Duodenal mucosa (tissue), 2 donors: ENCODE measurements around the gene FOXB2.

Experiments used
- H3K27ac ChIP-seq: one replicate; pipeline ENCODE4 v1.7.0; 2013; ENCODE audit warnings: low read depth, low read length
- H3K27me3 ChIP-seq, 2 donors: one replicate each; pipeline ENCODE4 v1.7.0; 2013; ENCODE audit warnings: low read length in 2 of 2, control low read depth in 1 of 2; ENCODE audit not compliant: insufficient read depth in 2 of 2, control insufficient read depth in 1 of 2
- H3K36me3 ChIP-seq, 2 donors: one replicate each; pipeline ENCODE4 v1.7.0; 2013; ENCODE audit warnings: low read length in 2 of 2, control low read depth in 1 of 2; ENCODE audit not compliant: insufficient read depth in 2 of 2, control insufficient read depth in 1 of 2
- H3K4me1 ChIP-seq, 2 donors: one replicate each; pipeline ENCODE4 v1.7.0; 2013; ENCODE audit warnings: low read length in 2 of 2, control low read depth in 1 of 2; ENCODE audit not compliant: insufficient read depth in 2 of 2, control insufficient read depth in 1 of 2
- H3K4me3 ChIP-seq, 2 donors: one replicate each; pipeline ENCODE4 v1.7.0; 2013; ENCODE audit warnings: low read length in 2 of 2, low read depth in 1 of 2
- H3K9ac ChIP-seq, 2 donors: one replicate each; pipeline ENCODE4 v1.7.0; 2013; ENCODE audit warnings: low read length in 2 of 2, low read depth in 1 of 2
- H3K9me3 ChIP-seq, 2 donors: one replicate each; pipeline ENCODE4 v1.7.0; 2013; ENCODE audit warnings: low read length in 2 of 2, control low read depth in 1 of 2; ENCODE audit not compliant: control insufficient read depth in 1 of 2

FOXB2 gene

GRCh38 chr9:76999261-76999660 is 20.2 kb upstream of the FOXB2 start:
- Histone ChIP-seq H3K4me1 (no peaks in the 10 kb centered on the region), H3K9ac (no peak overlapping the region)

GRCh38 chr9:77000330-77000729 is 19.1 kb upstream of the FOXB2 start:
- H3K9ac ChIP-seq = no peak overlapping the region
- no peaks in the 10 kb centered on the region for H3K36me3 ChIP-seq
- H3K27ac ChIP-seq = no peak overlapping the region
- H3K27me3 ChIP-seq = peaks cover 0 to 2% of the 10 kb centered on the region in 2 donors
- no peaks in the 10 kb centered on the region for H3K4me1 ChIP-seq
- no peaks in the 10 kb centered on the region for H3K9me3 ChIP-seq
- no peak overlapping the region for H3K4me3 ChIP-seq

More at GRCh38 chr9:76999261-76999660, 20.2 kb upstream of the FOXB2 start:
- H3K27ac ChIP-seq = no peak overlapping the region
- no peaks in the 10 kb centered on the region for H3K9me3 ChIP-seq
- no peak overlapping the region for H3K4me3 ChIP-seq
- H3K36me3 ChIP-seq = no peaks in the 10 kb centered on the region
- H3K27me3 ChIP-seq = peaks cover 0 to 2% of the 10 kb centered on the region in 2 donors

GRCh38 chr9:77003366-77003765 is 16.1 kb upstream of the FOXB2 start:
- Histone ChIP-seq H3K4me3 (no peak overlapping the region), H3K27me3 (peaks cover 0 to 6% of the 10 kb centered on the region in 2 donors), H3K36me3 (no peaks in the 10 kb centered on the region), H3K9ac (no peak overlapping the region), H3K9me3 (no peaks in the 10 kb centered on the region), H3K4me1 (no peaks in the 10 kb centered on the region), H3K27ac (no peak overlapping the region)

- H3K4me3 ChIP-seq = no peak overlapping the region
- H3K27me3 ChIP-seq = peaks cover 0 to 6% of the 10 kb centered on the region in 2 donors
Measured at GRCh38 chr9:77005216-77005615, 14.2 kb upstream of the FOXB2 start.

GRCh38 chr9:77010527-77010926 is 8.9 kb upstream of the FOXB2 start:
- Histone ChIP-seq H3K9me3 (no peaks in the 10 kb centered on the region), H3K27me3 (peaks cover 47 to 54% of the 10 kb centered on the region in 2 donors), H3K9ac (no peak overlapping the region), H3K27ac (no peak overlapping the region), H3K36me3 (no peaks in the 10 kb centered on the region), H3K4me1 (peaks cover 6 to 7% of the 10 kb centered on the region in 2 donors), H3K4me3 (no peak overlapping the region)

More at GRCh38 chr9:77005216-77005615, 14.2 kb upstream of the FOXB2 start:
- Histone ChIP-seq H3K9ac (no peak overlapping the region), H3K36me3 (no peaks in the 10 kb centered on the region), H3K9me3 (no peaks in the 10 kb centered on the region), H3K4me1 (peaks cover 2% of the 10 kb centered on the region in 2 donors), H3K27ac (no peak overlapping the region)

GRCh38 chr9:77011973-77012821 is 7.3 kb upstream of the FOXB2 start:
- no peaks in the 10 kb centered on the region for H3K36me3 ChIP-seq
- no peak overlapping the region for H3K27ac ChIP-seq
- no peak overlapping the region for H3K4me3 ChIP-seq
- H3K9me3 ChIP-seq = no peaks in the 10 kb centered on the region
- H3K4me1 ChIP-seq = peaks cover 7 to 12% of the 10 kb centered on the region in 2 donors
- H3K9ac ChIP-seq = no peak overlapping the region
- H3K27me3 ChIP-seq = peaks cover 64 to 70% of the 10 kb centered on the region in 2 donors

GRCh38 chr9:77013206-77013931 is 6.1 kb upstream of the FOXB2 start:
- no peak overlapping the region for H3K9ac ChIP-seq
- peaks cover 7 to 12% of the 10 kb centered on the region in 2 donors for H3K4me1 ChIP-seq
- H3K27ac ChIP-seq = no peak overlapping the region
- no peaks in the 10 kb centered on the region for H3K9me3 ChIP-seq
- no peak overlapping the region for H3K4me3 ChIP-seq
- H3K27me3 ChIP-seq = peaks cover 75 to 77% of the 10 kb centered on the region in 2 donors
- no peaks in the 10 kb centered on the region for H3K36me3 ChIP-seq

- no peak overlapping the region for H3K9ac ChIP-seq
- peaks cover 82 to 84% of the 10 kb centered on the region in 2 donors for H3K27me3 ChIP-seq
- peaks cover 12% of the 10 kb centered on the region in 2 donors for H3K4me1 ChIP-seq
- no peak overlapping the region for H3K27ac ChIP-seq
- no peak overlapping the region for H3K4me3 ChIP-seq
- H3K36me3 ChIP-seq = no peaks in the 10 kb centered on the region
- H3K9me3 ChIP-seq = no peaks in the 10 kb centered on the region
Measured at GRCh38 chr9:77013932-77014596, 5.4 kb upstream of the FOXB2 start.

- H3K36me3 ChIP-seq = no peaks in the 10 kb centered on the region
- H3K4me1 ChIP-seq = peaks cover 12 to 16% of the 10 kb centered on the region in 2 donors
- no peak overlapping the region for H3K27ac ChIP-seq
- H3K9ac ChIP-seq = no peak overlapping the region
- H3K4me3 ChIP-seq = no peak overlapping the region
- H3K27me3 ChIP-seq = peaks cover 89 to 91% of the 10 kb centered on the region in 2 donors
- H3K9me3 ChIP-seq = no peaks in the 10 kb centered on the region
Measured at GRCh38 chr9:77014597-77015263, 4.7 kb upstream of the FOXB2 start.
